Stomach (tissue), 4 donors: ENCODE measurements around the gene OSCAR.

Source experiments
- CTCF ChIP-seq, 7 experiments: fragments of 450-650 bp in 4 of 7; fragments of 200-600 bp in 3 of 7; sonication (generic) in 3 of 7; IDR thresholded peaks; one replicate each; pipeline ENCODE4 v1.5.1; 2016 to 2019; ENCODE audit warnings: antibody characterized with exemption in 7 of 7, control low read depth in 2 of 7, mild to moderate bottlenecking in 1 of 7
- EP300 ChIP-seq: sonication (generic); formaldehyde crosslinking; IDR thresholded peaks from one replicate; pipeline ENCODE4 v1.6.1; 2017; ENCODE audit warnings: antibody characterized with exemption
- POLR2A ChIP-seq, 4 donors: fragments of 450-650 bp; IDR thresholded peaks; one replicate each; pipeline ENCODE4 v1.6.1; 2016; ENCODE audit warnings: antibody characterized with exemption in 4 of 4, control low read depth in 2 of 4, mild to moderate bottlenecking in 1 of 4, moderate library complexity in 1 of 4
- POLR2AphosphoS5 ChIP-seq, 3 donors: sonication (generic); formaldehyde crosslinking; IDR thresholded peaks; one replicate each; pipeline ENCODE4 v1.6.1; 2016; ENCODE audit warnings: antibody characterized with exemption in 3 of 3

- TF ChIP-seq POLR2AphosphoS5 (IDR thresholded peaks at IDR 0.05): peak; percentile 74 to 92 (median 85)
- TF ChIP-seq POLR2A (IDR thresholded peaks at IDR 0.05): peak in 2 of 4 donors; percentile 63 to 69
- TF ChIP-seq CTCF (IDR thresholded peaks at IDR 0.05): no peak
- no peak for TF ChIP-seq EP300
Measured at GRCh38 chr19:54137699-54138488, 37.3 kb upstream of the OSCAR start, which contains the start of gene CNOT3.
